ENCODE data around the gene SMIM21.

Gene SMIM21

DNA sequence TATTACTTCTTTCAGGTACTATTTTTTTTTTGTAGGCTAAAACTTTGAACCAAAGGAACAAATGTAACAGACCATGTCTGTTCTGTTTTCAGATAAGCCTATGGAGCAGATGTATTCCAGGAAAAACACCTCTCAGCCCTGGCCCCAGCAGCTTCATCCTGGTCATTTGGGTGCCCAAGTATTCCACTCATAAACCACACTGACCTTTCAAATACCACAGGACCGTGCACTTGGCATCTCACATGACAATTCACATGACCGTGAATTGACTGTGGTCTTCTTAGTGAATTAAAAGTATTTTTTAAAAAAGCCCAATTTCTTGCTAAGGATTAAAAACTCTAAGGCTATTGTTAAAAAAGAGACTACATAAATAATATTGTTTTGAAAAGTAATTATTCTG lies 50.2 kb downstream of the SMIM21 start:
- DNase-seq (ENCODE audit: low spot score): no peak

DNA sequence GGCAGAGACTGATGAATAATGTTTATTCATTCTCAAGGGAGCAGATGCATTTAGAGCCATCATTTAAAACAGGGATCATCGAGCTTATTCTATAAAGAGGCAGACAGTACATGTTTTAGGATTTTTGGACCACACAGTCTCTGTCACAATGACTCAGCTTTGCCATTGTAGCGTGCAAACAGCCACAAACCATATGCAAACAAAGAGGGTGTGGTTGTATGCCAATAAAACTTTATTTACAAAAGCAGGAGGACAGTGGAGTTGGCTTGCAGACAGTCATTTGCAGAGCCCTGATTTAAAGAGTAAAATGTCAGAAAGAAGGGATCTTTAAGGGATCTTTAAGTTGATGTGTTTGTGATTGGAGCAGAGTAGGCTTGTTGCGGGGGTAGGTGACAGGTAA lies 51.5 kb downstream of the SMIM21 start:
- DNase-seq (ENCODE audit: low spot score): no peak

DNA sequence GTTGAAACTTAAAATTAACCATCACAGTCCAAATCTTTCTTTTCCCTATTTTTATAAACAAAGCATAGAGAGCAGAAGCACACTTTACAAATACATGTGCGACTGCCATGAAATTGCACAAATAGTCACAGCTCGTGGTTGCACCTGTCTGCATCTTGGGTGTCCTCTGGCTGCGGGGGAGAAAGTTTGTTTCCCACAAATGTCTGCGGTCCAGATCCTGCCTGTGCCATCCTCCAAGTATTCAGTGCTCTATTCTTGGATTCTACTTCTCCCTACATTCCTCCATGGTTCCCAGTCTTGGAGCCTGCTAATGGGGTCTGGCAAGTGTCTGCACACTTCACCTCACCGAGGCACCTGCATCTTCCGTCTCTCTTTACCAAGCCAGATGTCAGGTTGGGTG lies 52.2 kb downstream of the SMIM21 start:
- no peak for DNase-seq (ENCODE audit: low spot score)

DNA sequence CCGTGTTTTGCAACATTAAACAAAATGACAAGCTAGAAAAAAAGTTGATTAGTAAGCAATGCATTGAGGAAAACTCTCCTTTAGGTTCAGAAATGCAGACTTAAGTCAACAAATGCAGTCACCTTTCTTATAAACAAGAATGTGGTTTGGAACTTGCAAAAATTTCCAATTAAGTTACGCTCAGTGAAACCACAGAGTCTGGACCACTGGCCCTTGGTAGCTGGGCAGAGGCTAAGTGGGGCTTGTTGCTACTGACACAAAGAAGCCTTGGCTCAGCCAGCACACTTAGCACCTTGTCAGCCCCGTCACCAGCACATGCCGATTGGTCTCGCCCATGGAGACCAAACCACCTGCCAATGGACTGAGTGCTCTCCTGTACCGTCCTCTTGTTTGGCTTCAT lies 53.0 kb downstream of the SMIM21 start:
- DNase-seq (ENCODE audit: low spot score): no peak

DNA sequence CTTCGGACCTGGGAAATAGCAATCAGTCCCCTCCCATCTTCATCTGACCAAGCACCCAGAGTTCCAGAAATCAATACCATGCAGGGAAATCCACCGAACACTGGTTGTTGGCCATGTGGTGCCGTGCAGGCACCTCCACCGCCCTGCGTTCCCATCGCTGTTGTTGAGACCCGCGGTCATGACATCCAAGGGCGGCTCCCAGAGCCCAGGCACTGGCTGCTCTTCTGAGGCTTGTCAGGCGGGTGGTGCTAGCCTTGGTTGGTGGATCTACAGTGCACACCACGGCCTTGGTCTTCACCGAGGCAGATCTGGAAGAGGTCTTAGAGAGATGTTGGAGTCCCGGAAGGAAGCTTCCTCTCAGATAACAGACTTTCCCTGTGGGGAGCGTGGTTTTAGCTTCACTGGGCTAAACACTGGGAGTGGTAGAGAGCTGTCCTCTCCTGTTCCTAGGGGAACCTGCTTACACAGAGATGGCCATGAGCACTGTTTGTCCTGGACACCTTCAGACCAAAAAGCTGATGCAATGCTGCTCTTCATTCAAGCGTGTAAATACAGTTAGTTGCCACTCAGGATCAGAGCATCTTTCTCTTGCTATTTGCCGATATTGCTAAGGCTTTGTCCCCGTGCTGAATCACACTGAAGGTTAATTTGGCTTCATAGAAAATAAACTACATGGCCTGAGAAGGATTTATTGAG lies 58.3 kb downstream of the SMIM21 start:
- no peak for DNase-seq (ENCODE audit: low spot score)

DNA sequence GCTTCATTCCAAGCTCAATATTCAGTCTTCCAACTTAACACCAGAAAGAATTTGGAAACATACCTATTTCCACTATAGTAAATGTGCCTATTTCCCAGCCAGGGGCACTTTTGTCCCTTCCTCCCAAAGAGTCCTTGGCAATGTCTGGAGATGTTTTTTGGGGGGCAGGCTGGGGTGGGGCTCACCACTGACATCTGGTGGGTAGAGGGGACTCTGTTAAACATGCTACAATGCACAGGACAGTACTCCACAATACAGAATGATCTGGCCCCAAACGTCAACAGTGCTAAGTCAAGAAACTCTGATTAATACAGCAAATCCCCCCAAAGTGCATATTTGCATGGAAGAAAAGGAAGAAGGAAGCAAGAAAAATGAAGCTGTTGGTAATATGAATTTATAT lies 61.7 kb downstream of the SMIM21 start:
- DNase-seq (ENCODE audit: low spot score): no peak

DNA sequence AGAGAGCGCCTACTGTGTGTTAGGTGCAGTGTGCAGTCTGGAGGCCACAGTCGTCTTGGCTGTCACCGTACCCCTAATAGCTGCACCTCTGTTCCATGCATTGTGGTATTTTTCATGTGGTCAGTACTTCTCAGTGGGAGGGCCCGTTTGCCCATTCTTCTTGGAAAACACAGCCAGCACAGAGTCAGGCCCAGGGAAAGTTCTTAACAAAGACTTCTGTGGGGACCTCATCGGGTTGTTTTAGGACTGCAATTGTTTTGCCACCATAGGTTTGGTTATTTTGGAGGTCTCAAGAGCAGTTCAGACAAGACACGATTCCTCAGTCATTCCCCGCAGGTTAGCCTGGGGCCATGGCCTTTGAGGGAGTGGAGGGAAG lies 62.3 kb downstream of the SMIM21 start:
- DNase-seq (ENCODE audit: low spot score): no peak

DNA sequence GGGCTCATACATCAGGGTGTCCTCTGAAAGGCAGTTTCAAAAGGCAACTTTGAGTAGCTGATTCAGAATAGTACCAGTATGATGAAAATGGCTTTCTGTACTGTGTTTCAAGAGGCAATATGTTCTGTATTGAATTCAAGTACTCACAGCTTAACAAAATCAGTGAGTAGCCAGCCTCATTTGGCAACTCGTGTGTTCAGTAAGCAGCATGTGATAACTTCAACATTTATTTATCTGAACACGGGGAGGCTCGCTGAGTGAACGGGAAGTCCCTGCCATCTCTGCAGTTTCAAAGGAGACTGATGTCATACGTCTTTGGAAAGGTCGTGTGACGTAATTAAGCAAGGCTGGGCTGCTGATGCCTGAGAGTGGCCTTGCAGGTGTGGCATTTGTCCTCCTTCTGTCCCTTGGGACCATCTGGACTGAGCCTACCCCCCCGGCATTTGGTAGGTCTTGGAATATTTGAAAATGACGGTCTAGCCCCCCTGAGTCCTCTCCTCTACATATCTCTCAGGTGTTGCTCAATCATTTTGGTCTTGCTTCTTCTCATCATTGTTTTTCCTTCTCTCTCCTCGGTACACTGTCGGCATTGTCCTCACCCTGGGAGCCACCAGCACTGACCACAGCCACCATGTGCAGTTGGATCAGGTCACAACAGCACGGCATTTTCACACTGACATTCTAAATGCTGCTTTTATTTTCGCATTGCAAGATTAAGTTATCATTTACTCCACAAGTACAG lies 62.8 kb downstream of the SMIM21 start:
- no peak for DNase-seq (ENCODE audit: low spot score)

DNA sequence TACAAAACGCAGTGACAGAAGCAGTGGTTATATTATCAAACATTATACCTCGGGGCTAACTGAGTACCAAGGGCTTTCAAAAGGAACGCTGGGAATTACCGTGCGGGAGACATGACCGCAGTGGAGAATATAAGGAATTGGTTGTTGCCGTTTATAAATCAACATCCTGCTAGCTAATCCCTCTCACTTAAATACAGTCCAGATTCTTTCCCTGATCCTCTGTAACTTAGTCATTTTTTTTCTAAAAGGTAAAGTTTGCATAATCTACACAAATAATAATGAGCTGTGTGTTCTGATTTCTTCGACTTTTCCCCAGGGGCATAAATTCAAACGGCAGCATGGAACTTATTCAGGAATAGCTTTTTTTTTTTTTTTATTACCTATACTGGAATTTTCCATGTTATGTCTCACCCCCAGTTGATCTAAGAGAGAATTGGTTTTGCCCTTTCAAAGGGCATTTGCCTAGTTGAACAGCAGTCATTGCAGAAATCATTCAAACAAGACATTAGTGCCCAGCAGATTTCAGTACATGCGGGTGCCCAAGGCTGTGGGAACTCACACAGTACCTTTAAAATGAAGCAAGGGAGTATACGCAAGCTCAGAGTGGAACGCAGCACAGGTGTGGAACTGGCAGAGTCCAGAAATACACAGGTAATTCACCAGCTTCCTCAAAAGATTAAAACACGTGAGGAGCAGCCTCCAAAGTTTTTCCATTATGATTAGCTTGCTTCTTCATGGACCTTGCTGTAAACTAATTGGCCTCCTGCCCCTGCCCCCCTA lies 63.9 kb downstream of the SMIM21 start:
- DNase-seq (ENCODE audit: low spot score): no peak

DNA sequence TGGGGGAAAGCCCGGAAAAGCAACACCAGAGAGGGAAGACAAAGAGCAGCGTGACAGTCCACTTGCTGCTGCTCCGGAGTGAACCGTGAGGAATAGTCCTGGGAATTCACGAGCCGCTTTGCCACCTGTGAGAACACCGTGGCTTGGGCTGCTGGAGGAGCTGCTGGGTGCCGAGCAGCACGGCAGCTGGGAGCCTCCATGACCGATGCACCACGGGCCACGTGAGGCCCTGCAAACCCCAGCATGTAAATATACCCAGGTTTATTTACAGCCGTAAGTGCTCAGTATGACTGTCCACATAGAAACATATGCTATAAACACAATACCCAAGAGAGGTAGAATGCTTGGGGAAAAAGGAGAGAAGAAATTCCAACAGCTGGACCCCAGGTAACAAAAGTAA lies 65.1 kb downstream of the SMIM21 start:
- DNase-seq (ENCODE audit: low spot score): no peak

DNA sequence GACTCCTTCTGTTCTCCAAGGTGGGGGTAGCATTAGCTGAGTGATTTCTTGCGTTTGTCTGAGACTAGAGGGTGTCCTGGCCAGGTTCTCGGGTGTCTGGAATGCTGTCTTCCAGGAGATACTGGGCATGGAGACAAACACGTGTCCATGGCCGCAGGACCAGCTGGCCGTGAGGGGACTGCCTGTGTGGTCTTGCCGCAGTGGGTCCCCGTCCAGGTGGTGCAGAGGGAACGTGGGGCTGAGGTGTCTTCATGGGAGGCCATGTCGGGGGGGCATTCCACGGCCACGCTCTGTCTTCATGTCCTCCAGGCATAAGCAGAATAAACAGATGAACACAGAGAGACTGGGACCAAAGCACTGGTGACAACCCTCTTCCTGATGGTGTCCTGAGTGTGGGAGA lies 66.6 kb downstream of the SMIM21 start:
- DNase-seq (ENCODE audit: low spot score): no peak

DNA sequence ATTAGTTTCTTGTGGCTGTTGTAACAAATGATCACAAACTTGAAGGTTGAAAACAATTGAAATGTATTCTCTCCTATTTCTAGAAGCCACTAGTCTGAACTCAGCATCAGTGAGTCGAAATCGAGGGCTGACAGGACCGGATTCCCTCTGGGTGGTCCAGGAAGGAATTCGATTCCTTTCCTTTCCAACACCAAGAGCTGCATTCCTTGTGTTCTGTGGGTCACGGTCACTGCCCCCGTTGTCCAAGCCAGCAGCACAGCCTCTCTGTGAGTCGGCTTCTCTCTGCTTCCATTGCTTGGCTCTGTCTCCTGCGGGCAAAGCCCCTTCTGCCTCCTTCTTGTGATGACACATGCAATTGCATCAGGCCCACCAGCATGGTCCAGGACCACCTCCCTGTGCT lies 67.3 kb downstream of the SMIM21 start:
- no peak for DNase-seq (ENCODE audit: low spot score)
